Fibroblast of lung (primary cell): ENCODE measurements around the gene EVI2B. TPM values are rescaled to one million over a fixed set of nuclear protein-coding genes. Genes with fewer than 3 reads are reported as not detected.

Source experiments
- DNase-seq, 2 donors: peaks; one replicate each; pipeline versions ENCODE4 v3.0.0 to v3.0.0-alpha.2; 2010; ENCODE audit warnings: low read depth in 2 of 2
- H2AFZ ChIP-seq: 2 replicates; pipeline ENCODE4 v1.5.1; 2012; ENCODE audit warnings: low read length, control low read depth, inconsistent platforms
- H3K27ac ChIP-seq: 2 replicates; pipeline ENCODE4 v1.5.1; 2011; ENCODE audit warnings: low read length, control low read depth; ENCODE audit not compliant: insufficient read depth
- H3K27me3 ChIP-seq: 2 replicates; pipeline ENCODE4 v1.5.1; 2011; ENCODE audit warnings: mild to moderate bottlenecking, low read length; ENCODE audit not compliant: control insufficient read depth, insufficient read depth
- H3K36me3 ChIP-seq: 2 replicates; pipeline ENCODE4 v1.5.1; 2011; ENCODE audit warnings: low read length; ENCODE audit not compliant: control insufficient read depth, insufficient read depth
- H3K4me1 ChIP-seq: 2 replicates; pipeline ENCODE4 v1.5.1; 2011; ENCODE audit warnings: low read length; ENCODE audit not compliant: control insufficient read depth, insufficient read depth; ENCODE audit errors: extremely low read depth
- H3K4me2 ChIP-seq: 2 replicates; pipeline ENCODE4 v1.5.1; 2011; ENCODE audit warnings: low read length, control low read depth; ENCODE audit not compliant: insufficient read depth; ENCODE audit errors: extremely low read depth
- H3K4me3 ChIP-seq, 4 experiments: fragments of 200-600 bp in 1 of 4; sonication (generic) in 1 of 4; replicated peaks in 1 of 4; 2 replicates each; pipeline ENCODE4 v1.5.1; 2011 to 2016; ENCODE audit warnings: low read length in 4 of 4, low read depth in 3 of 4, mild to moderate bottlenecking in 3 of 4, control low read depth in 2 of 4, inconsistent platforms in 1 of 4, mixed read lengths in 1 of 4; ENCODE audit not compliant: insufficient read depth in 1 of 4; ENCODE audit errors: control extremely low read depth in 1 of 4
- H3K79me2 ChIP-seq: 2 replicates; pipeline ENCODE4 v1.5.1; 2012; ENCODE audit warnings: mild to moderate bottlenecking, low read length, inconsistent platforms; ENCODE audit not compliant: control insufficient read depth, insufficient read depth
- H3K9ac ChIP-seq: 2 replicates; pipeline ENCODE4 v1.5.1; 2011; ENCODE audit warnings: mild to moderate bottlenecking, low read length, control low read depth; ENCODE audit not compliant: insufficient read depth
- H3K9me3 ChIP-seq: 2 replicates; pipeline ENCODE4 v1.5.1; 2012; ENCODE audit warnings: low read depth, low read length; ENCODE audit not compliant: control insufficient read depth, insufficient read depth
- H4K20me1 ChIP-seq: 2 replicates; pipeline ENCODE4 v1.5.1; 2011; ENCODE audit warnings: low read length; ENCODE audit not compliant: control insufficient read depth, insufficient read depth; ENCODE audit errors: extremely low read depth
- EZH2 ChIP-seq: IDR thresholded peaks from 2 replicates; pipeline ENCODE4 v1.5.1; 2012; ENCODE audit warnings: low read length, control low read depth, mild to moderate bottlenecking; ENCODE audit errors: missing control alignments
- polyA plus RNA-seq, 2 donors: library from polyadenylated mRNA; depleted of rRNA in 1 of 2; stranded (reverse) in 1 of 2; unstranded in 1 of 2; fragments of >200 nt; gene quantifications; 2 replicates each; pipeline ENCODE4 v1.2.1, GENCODE V29; 2011 to 2012; ENCODE audit warnings: missing spikeins in 1 of 2
- total RNA-seq: library from RNA; depleted of rRNA; stranded (reverse); fragments of >200 nt; gene quantifications from 2 replicates; pipeline ENCODE4 v1.2.1, GENCODE V29; 2014
- TF ChIP-seq, protein P1 (sequence below), 2 donors: IDR thresholded peaks in 1 of 2; conservative IDR thresholded peaks in 1 of 2; 1 replicate in 1 of 2; 2 replicates in 1 of 2; pipeline ENCODE4 v1.5.1; 2011 to 2012; ENCODE audit warnings: low read length in 2 of 2, control low read depth in 1 of 2, inconsistent platforms in 1 of 2, low read depth in 1 of 2, mild to moderate bottlenecking in 1 of 2

Gene EVI2B
- total and polyA plus RNA-seq, 2 donors (not counting 1 experiment from before 2014, with no cell fraction given), result 0.33 to 0.68 TPM

DNA sequence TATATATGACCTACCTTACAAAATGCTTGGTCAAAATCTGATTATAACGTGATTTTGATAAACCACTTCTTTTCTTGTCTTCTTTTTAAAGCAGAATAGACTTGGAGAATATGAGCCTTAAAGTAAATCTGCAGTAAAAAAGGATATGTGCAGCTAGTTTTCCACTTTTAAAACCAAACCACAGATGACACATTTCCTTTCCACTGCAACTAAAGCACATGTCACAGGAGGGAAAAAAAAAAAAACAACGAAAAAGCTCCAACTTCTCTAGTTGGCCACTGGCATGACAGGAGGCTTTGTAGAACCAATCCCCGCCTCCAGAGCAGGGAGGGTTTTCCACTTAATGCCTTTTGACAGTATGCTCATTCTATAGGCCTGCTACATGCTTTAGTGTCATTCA lies 7.6 kb upstream of the EVI2B start, which contains the start of gene EVI2A:
Gene EVI2A, minus strand, starts transcription at position 142 of the 400 bp plus-strand sequence. CDS start 2,609 bp downstream, outside the sequence.
- H2AFZ ChIP-seq, result no peak within 1 kb of the TSS
- peak within 1 kb of the TSS; percentile 35 for H3K27ac ChIP-seq
- H3K9ac ChIP-seq, result no peak within 1 kb of the TSS
- peak; percentile 76 to 89 for DNase-seq
- no peaks in the 10 kb centered on the region for H3K27me3 ChIP-seq
- no peaks in the 10 kb centered on the region for H4K20me1 ChIP-seq
- peak within 1 kb of the TSS; percentile 81 for H3K4me2 ChIP-seq
- H3K9me3 ChIP-seq, result no peaks in the 10 kb centered on the region
- H3K4me1 ChIP-seq, result no peaks in the 10 kb centered on the region
- H3K36me3 ChIP-seq, result peaks cover 2% of the 10 kb centered on the region
- H3K4me3 ChIP-seq, result peak within 1 kb of the TSS; percentile 14 to 40 (median 32)
- H3K79me2 ChIP-seq, result peaks cover 2% of the 10 kb centered on the region
- no peak for TF ChIP-seq EZH2
- TF ChIP-seq, protein P1, sequence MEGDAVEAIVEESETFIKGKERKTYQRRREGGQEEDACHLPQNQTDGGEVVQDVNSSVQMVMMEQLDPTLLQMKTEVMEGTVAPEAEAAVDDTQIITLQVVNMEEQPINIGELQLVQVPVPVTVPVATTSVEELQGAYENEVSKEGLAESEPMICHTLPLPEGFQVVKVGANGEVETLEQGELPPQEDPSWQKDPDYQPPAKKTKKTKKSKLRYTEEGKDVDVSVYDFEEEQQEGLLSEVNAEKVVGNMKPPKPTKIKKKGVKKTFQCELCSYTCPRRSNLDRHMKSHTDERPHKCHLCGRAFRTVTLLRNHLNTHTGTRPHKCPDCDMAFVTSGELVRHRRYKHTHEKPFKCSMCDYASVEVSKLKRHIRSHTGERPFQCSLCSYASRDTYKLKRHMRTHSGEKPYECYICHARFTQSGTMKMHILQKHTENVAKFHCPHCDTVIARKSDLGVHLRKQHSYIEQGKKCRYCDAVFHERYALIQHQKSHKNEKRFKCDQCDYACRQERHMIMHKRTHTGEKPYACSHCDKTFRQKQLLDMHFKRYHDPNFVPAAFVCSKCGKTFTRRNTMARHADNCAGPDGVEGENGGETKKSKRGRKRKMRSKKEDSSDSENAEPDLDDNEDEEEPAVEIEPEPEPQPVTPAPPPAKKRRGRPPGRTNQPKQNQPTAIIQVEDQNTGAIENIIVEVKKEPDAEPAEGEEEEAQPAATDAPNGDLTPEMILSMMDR (conservative IDR thresholded peaks at IDR 0.05 in 1 of 2, IDR thresholded peaks at IDR 0.05 in 1 of 2; ENCODE audit: low read depth in 1 of 2, low read length in 2 of 2), result no peak

GRCh38 chr17:31320791-31321190 lies 6.9 kb upstream of the EVI2B start:
- Histone ChIP-seq H3K27ac (peak overlapping the region; percentile 35), H3K4me3 (peak overlapping the region; percentile 14 to 40 (median 32)), H2AFZ (no peak overlapping the region), H3K36me3 (no peaks in the 10 kb centered on the region), H4K20me1 (no peaks in the 10 kb centered on the region), H3K9me3 (no peaks in the 10 kb centered on the region), H3K4me1 (no peaks in the 10 kb centered on the region), H3K4me2 (peak overlapping the region; percentile 81), H3K79me2 (peaks cover 2% of the 10 kb centered on the region), H3K9ac (no peak overlapping the region), H3K27me3 (no peaks in the 10 kb centered on the region)
- TF ChIP-seq, protein P1 (conservative IDR thresholded peaks at IDR 0.05 in 1 of 2, IDR thresholded peaks at IDR 0.05 in 1 of 2; ENCODE audit: low read depth in 1 of 2, low read length in 2 of 2), result no peak
- TF ChIP-seq EZH2, result no peak
- peak; percentile 26 to 36 for DNase-seq

GRCh38 chr17:31320241-31320640 lies 6.4 kb upstream of the EVI2B start:
- Histone ChIP-seq H3K4me3 (peak overlapping the region in 2 of 4 experiments; percentile 27 to 36), H3K9ac (no peak overlapping the region), H3K4me2 (peak overlapping the region; percentile 48), H4K20me1 (no peaks in the 10 kb centered on the region), H3K27me3 (no peaks in the 10 kb centered on the region), H3K79me2 (peaks cover 2% of the 10 kb centered on the region), H2AFZ (no peak overlapping the region), H3K9me3 (no peaks in the 10 kb centered on the region), H3K4me1 (no peaks in the 10 kb centered on the region), H3K36me3 (no peaks in the 10 kb centered on the region), H3K27ac (no peak overlapping the region)
- DNase-seq, result no peak
- TF ChIP-seq, protein P1 (conservative IDR thresholded peaks at IDR 0.05 in 1 of 2, IDR thresholded peaks at IDR 0.05 in 1 of 2; ENCODE audit: low read depth in 1 of 2, low read length in 2 of 2), result no peak
- no peak for TF ChIP-seq EZH2
